GM21390 (cell line): Measurements from ENCODE around the gene TXNDC16.

Experiments
- ATAC-seq: cut with Tn5 transposase; IDR thresholded peaks from one replicate; pipeline ENCODE4 v1.9.1; 2021; ENCODE audit not compliant: unreplicated experiment

The TXNDC16 gene

DNA sequence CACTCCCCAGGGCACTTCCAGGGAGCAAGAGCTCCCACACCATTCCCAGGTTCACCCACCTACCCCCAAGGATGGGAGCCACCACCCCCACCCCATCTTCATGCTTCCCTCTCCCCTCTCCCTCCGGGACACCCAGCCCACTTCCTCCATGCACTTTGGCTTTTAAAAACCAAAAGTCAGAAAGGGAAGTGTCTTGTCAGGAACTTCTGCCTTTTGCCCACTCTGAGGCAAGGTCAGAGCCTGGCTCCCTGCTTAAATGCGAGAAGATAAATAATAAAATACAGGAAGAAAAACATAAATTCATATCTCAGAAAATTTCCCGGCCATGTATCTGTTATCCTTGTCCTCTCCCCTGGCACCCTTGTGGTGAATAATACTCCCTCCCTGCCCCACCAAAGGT, 156.6 kb downstream of the TXNDC16 start:
- no peak for ATAC-seq

DNA sequence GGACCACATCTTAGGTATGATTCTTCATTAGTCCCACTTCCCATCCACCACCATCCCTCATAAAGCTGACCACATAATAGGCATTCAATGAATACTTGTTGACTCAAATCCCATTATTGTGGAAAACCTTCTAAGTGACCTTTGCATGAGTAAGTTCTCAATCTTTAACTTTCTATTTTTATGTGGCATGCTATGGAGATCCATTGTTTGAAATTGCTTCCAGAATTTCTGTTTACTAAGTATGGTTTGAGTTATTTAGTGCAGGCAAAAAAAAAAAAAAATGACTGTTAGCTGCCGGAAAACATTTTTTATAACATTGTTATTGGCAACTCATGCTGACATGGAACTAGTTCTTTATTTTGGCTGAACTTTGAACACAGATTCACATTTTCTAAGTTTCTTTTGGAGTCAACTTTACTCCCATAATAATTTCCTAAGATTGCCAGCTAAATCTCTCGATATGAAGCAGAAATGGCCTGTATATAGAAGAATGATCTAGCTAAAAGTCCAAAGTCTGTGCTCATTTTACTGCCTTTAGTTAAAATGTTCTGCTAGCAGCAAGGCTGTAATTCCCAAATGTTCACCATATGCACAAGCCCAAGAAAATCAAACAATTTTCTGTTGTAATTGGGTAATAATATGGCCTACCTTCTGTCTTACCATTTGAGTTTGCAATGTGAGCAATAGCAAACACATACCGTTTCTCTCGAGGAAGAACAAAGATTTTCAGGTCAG, 160.3 kb downstream of the TXNDC16 start:
- no peak for ATAC-seq
